GM23248 (cell line): ENCODE results near the gene AASDHPPT.

Source experiments
- EZH2 ChIP-seq: fragments of 200-600 bp; sonication (generic); IDR thresholded peaks from 2 replicates; pipeline ENCODE4 v1.6.1; 2018; ENCODE audit warnings: antibody characterized with exemption, mild to moderate bottlenecking; ENCODE audit not compliant: insufficient read depth, poor library complexity, severe bottlenecking
- EZH2phosphoT487 ChIP-seq: fragments of 200-600 bp; sonication (generic); IDR thresholded peaks from 2 replicates; pipeline ENCODE4 v1.6.1; 2018; ENCODE audit warnings: antibody characterized with exemption, moderate library complexity, mild to moderate bottlenecking, low read depth; ENCODE audit not compliant: insufficient read depth

- TF ChIP-seq EZH2 (no peak), EZH2phosphoT487 (no peak)
Measured at GRCh38 chr11:106059617-106060016, 17.8 kb upstream of the AASDHPPT start.
